Stomach (tissue), 4 donors: ENCODE results near the gene GGACT.

Experiments
- CTCF ChIP-seq, 7 experiments: fragments of 450-650 bp in 4 of 7; fragments of 200-600 bp in 3 of 7; sonication (generic) in 3 of 7; IDR thresholded peaks; one replicate each; pipeline ENCODE4 v1.5.1; 2016 to 2019; ENCODE audit warnings: antibody characterized with exemption in 7 of 7, control low read depth in 2 of 7, mild to moderate bottlenecking in 1 of 7
- EP300 ChIP-seq: sonication (generic); formaldehyde crosslinking; IDR thresholded peaks from one replicate; pipeline ENCODE4 v1.6.1; 2017; ENCODE audit warnings: antibody characterized with exemption
- POLR2A ChIP-seq, 4 donors: fragments of 450-650 bp; IDR thresholded peaks; one replicate each; pipeline ENCODE4 v1.6.1; 2016; ENCODE audit warnings: antibody characterized with exemption in 4 of 4, control low read depth in 2 of 4, mild to moderate bottlenecking in 1 of 4, moderate library complexity in 1 of 4
- POLR2AphosphoS5 ChIP-seq, 3 donors: sonication (generic); formaldehyde crosslinking; IDR thresholded peaks; one replicate each; pipeline ENCODE4 v1.6.1; 2016; ENCODE audit warnings: antibody characterized with exemption in 3 of 3

GRCh38 chr13:100597253-100597652 is 8.7 kb upstream of the GGACT start:
- no peak for TF ChIP-seq POLR2A (IDR thresholded peaks at IDR 0.05)
- TF ChIP-seq CTCF (IDR thresholded peaks at IDR 0.05): no peak
- TF ChIP-seq EP300: no peak
- no peak for TF ChIP-seq POLR2AphosphoS5 (IDR thresholded peaks at IDR 0.05)
